Fibroblast of peridontal ligament (primary cell): ENCODE measurements around the gene STAT1.

ENCODE experiments used
- DNase-seq: peaks from one replicate; pipeline ENCODE4 v3.0.0-alpha.2; 2010; ENCODE audit errors: extremely low read depth

Gene STAT1

DNA sequence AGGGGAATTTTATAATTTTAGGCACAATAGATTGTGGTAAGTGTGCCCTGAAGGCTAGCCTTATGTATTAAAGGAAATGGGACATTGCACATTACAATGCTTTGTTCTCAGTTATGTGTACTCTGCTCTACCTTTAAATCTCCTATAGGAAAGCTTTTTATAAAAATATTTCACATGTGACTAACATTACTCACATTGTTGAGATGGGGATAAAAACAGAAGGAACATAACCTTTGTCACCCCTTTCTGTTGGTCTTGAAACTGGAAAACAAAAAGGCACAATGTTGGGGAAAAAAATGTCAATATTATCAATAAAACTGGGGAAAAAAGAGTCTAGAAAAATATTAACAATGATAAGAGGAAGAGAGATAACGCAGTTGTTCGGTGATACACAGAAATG is 17.3 kb upstream of the STAT1 start:
- no peak for DNase-seq

DNA sequence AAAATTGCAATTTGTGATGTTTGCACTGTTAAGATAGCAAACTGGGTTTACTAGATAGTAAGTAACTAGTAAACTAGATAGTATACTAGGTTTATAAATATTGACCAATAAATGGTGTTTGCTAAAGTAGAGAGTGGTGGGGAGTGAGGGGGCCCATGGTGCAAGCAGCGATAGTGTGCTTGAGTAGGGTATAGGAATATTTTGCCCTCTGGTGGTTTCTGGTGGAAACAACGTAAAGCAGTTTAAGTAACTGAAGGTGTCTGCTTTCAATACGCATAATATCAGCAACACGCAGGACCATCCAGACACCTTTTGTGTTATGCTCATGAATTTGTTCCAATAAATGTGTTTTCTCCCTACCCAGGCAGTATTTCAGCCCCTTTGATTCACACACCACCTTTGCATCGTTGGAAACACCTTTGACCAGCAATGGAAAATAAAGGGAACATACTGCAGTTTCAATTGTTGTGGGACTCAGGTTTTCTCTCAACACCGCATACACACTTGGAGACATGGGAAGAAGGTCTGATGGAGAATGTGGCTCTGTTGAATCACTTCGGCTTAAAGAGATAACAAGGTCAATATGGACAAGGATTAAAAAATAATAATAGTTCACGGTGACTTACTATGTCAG is 16.7 kb upstream of the STAT1 start:
- peak; percentile 63 for DNase-seq

DNA sequence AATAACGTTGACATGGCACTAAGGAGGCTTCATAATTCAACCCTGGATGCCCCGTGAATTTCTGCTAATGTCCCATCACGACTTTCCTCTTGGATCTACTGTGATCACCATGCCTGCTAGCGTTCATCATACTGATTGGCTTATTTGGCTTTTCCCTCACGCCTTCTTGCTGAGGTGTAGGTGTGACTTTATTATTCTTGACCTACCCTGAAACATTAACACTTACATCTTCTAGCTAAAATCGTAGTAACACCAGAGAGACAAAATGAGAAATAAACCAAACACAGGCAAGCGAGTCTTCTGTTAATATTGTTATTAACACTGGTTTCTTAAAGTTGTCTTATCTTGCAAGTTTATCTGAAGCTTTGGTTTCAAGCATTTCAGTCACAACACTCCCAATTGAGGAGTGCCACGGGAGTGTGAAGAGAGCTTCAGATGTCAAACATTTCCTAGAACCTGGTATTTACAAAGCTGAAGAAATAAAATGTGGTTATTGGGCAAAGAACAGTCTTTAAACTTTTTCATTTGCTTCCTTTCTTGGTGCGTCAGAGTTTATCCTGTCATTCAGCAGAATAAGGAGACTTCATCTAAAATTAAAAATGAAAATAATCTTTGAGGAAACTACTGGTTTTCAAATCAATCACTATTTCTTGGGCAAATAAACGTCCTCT is 15.4 kb upstream of the STAT1 start:
- no peak for DNase-seq

DNA sequence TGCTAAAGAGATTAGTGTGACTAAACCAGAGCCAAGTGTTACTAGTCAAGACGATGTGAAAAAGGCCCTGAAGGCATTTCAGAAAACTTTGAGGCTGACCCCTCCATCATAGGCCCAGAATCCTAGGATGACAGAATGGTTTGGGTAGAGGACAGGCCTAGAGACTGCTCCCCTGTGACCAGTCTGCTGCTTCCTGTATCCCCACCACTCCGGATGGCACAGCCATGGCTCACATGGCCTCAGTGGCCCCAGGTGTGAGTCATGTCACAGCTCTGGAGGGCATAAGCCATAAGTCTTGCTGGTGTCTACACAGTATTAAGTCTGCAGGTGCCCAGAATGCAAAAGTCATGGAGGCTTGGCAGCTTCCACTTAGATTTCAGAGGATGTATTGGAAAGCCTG is 12.4 kb upstream of the STAT1 start:
- no peak for DNase-seq

DNA sequence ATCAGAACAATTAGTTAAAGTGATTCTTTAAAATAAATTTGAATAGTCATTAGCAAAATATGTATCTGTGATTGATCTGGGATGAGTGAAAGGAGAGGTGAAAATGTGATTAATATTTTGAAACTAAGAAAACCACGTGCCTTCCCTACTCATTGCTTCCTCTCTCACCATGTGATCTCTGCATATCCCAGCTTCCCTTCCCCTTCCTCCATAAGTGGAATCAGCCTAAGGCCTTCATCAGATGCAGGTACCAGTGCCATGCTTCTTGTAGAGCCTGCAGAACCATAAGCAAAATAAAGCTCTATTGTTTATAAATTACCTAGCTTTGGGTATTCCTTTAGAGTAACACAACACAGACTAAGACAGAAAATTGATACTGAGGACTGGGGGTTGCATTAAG is 11.2 kb upstream of the STAT1 start:
- no peak for DNase-seq

DNA sequence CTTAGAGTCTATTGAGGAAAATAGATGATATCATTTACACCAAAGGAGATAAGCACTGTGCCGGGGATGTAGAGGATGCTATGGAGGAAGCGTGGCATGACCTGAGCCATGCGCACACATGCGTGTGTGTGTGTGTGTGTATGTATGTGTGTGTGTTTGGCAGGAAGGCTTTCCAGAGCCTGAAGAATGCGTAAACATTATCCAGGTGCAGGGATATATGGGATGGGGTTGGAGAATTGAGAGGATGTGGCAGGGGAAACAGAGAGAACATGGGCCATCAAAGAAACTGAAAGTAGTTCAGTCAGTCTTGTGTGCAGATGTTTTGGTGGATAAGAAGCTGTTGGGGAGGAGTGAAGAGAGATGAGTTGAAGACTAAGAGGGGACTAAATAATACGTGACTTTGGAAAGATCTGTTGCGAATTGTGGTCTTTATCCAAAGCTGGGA is 9.3 kb upstream of the STAT1 start:
- no peak for DNase-seq

DNA sequence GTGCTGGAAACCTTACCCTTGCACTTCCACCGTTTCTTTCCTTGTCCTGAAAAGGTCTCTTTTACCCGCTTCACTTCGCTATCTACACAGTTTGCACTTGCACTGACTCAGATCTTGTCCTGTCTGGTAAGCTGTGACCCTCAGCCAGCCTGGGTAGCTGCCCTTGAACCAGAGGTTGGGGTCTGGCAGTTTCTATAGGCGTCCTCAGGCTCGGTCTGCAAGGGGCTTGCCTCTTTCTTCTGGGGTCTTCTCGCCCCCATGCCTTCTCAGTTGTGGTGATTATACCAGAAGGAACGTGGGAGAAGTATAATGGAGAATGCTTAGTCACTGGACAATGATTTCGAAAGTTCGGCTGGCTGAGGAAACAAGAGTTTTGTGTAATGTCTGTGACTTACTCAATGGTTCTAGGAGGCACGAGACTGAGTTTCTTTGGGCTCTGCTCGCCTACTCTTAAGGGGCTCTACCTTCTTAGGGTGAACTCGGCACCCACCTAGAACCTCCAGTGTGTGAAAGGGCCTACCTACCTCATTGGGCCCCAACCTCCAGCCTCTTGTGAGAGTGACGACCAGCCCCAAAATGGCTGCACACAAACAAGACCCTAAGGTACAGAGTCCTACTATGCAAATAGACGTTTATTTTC is 6.9 kb upstream of the STAT1 start:
- peak; percentile 95 for DNase-seq

DNA sequence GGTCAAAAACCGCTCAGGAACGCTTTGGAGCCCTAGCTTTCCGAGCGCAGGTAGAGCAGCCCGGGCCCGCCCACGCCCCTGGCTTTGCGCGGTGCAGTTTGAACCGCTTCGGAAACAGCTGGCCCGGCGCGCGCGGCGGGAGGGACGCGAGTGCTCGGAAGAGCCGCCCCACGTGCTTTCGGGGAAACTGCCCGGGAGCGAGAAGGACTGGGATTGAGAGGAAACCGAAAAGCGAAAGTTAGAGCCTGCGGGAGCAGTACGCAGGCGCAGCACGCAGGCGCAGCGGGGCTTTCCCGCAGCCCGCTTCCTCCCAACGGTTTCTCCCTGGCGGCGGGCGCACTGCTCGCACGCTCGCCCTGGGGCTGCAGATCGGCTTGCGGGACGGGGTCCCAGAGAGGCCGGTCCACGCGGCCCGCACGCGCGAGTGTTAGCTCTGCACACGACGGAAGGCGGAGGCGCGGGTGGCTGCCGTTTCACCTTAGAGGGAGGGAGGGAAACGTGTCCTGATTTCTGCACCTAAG is 6.3 kb upstream of the STAT1 start:
- DNase-seq, result peak; percentile 96

DNA sequence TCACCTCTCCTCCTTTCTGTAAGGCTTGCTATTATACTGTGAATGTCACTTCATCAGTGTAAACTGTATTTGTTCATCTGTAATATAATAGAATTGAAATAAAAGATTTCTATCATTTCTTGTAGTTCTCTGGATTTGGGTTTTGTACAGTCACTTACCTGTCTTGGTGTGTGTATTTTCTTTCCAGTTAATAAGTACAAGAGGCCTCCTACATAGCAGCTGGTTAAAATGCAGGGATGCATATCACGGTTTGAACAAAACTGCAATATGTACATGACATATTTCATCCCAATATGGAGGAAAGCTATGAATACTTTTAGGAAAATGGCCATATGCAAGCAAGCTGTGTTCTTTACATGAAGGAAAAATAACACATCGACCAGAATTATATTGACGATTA is 5.4 kb upstream of the STAT1 start:
- DNase-seq, result no peak

DNA sequence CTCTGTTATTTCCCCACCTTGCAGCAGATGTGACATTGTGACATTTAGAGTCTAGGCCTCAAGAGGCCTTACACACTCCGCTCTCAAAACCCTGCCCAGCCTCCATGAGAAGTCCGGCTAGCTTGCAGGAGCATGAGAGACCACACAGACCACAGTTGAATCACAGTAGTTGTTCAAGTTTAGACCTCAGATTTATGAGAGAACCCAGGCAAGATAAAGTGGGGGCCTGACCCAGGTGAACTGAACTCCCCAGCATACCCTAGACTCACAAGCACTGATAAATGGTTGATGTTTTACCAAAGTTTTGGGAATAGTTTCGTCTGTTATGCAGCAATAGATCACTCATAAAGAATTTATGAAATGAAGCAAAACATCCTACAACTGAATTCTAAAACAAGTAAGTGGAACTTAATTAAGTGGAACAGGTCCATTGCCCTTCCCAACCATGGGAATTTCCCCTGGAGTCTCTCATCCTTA is 4.7 kb upstream of the STAT1 start:
- DNase-seq, result no peak

DNA sequence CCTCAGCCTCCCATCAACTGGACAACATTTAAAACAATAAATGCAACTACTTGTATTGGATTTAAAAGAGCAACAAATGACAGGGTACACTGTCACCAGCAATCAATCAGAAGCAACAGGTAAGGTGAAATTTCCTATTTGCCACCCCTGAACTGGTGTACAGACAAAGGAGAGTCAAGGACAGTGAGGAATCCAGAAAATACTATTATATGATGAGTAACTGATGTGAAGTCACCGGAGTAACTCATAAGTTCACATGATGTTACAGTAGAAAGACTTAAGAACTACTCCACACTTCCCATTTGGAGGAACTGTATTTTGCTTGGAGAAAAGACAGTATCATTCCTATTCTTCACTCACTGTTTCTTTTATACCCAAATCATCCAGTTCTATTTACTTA is 4.1 kb upstream of the STAT1 start:
- DNase-seq, result no peak

DNA sequence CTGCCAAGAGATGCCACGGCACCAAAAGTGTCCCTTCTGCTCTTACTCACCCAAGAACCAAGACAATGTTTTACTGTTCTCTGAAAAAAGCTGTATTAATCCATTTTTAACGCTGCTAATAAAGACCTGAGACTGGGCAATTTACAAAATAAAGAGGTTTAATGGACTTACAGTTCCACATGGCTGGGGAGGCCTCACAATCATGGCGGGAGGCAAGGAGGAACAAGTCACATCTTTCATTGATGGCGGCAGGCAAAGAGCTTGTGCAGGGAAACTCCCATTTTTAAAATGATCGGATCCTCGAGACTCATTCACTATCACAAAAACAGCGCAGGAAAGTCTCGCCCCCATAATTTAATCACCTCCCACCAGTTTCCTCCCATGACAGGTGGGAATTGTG is 1.9 kb upstream of the STAT1 start:
- DNase-seq, result no peak

DNA sequence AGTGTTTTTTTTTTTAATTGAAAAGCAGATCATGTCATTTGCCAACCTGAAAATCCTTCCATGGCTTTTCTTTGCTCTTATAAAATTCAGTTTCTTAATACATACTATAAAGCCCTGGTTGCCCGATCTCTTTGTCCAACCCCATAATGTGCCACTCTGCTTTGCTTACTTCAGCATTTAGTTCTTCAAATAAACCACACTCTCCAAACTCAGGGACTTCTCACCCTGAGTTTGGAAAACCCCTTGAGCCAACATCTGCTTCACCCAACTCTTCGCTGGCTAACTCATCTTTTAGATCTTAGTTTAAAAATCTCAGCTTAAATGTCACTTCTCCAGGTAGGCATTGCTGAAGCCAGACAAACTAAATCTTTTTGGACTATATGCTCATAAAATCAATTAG is 1.3 kb upstream of the STAT1 start:
- DNase-seq, result no peak

DNA sequence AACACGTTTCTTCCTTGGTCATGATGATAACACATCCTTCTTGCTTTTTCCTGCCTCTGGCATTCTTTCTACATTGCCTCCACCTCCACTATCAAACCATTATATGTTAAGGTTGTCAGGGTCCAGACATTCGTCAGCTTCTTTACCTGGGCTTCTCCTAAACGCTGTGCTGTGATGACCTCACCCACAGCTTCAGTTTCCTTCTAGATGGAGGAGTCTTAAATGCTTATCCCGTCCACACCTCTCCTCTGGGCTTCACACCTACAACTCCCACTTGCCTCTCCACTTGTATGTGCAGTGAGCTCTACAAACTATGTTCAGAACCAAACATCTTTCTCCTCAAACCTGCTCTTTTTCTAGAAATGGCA is 666 bp upstream of the STAT1 start:
- DNase-seq, result no peak

DNA sequence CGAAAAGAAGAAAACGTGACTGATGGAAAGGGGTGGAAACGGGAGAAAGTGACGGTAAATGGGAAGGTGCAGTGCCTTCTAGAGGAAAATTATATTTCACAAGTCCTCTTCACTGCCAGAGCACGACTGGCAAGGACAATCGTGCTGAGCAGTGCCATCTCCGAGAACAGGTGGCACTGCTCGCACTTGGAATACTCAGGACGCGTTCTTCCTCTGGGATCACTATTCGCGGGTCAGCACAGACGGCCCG is 364 bp downstream of the STAT1 start:
- DNase-seq, result no peak

DNA sequence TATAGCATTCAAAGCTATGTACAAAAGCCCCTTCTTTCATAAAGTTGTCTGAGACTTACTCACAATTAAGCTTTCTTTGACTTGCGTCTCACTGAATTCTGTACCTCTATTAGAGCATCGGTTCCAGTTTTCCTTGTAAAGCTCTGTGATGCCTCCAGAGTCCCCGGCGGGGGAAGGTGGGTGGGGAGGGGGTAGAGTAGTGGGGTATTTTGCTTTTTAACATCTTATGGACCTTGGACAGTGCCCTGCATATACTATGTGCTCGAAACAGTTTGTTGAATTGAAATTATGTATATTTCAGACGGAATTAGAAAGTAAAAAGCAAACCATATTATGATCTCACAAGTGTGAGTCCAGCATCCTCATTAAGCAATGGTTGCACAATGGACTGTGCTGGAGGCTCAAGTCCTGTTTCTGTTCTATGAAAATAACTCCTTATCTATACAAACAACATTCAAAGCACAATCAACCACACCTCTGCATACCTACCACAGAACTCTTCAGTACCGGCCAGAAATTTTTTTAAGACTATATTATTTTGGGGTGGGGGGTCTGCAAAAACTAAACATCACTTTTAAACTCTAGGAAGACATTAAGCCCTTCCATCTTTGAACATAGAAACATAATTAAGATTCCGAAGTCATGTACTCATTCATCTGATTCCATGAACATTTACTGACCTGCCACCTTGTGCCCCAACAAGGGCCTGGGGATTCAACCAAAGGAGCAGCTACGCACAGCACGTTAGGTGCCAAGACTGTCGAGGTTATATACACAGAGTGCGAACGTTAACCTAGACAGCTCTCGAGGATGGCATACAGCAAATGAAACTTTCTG is 908 bp downstream of the STAT1 start:
- DNase-seq, result peak; percentile 54

DNA sequence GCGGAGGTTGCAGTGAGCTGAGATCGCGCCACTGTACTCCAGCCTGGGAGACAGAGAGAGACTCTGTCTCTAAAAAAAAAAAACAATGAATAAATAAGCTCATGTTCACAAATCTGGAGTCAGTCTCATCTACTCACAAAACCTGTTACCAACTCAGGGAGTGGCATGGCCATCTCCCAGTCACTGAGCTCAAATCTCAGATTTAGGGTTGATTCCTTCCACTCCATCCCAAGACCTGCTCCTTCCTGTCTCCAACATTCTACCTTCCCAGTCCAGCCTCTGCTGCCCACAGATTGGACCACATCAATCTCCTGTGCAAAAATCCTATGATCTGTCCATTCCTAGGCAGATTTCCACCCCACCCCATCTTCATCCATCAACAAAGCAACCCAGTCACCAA is 1.6 kb downstream of the STAT1 start:
- no peak for DNase-seq

DNA sequence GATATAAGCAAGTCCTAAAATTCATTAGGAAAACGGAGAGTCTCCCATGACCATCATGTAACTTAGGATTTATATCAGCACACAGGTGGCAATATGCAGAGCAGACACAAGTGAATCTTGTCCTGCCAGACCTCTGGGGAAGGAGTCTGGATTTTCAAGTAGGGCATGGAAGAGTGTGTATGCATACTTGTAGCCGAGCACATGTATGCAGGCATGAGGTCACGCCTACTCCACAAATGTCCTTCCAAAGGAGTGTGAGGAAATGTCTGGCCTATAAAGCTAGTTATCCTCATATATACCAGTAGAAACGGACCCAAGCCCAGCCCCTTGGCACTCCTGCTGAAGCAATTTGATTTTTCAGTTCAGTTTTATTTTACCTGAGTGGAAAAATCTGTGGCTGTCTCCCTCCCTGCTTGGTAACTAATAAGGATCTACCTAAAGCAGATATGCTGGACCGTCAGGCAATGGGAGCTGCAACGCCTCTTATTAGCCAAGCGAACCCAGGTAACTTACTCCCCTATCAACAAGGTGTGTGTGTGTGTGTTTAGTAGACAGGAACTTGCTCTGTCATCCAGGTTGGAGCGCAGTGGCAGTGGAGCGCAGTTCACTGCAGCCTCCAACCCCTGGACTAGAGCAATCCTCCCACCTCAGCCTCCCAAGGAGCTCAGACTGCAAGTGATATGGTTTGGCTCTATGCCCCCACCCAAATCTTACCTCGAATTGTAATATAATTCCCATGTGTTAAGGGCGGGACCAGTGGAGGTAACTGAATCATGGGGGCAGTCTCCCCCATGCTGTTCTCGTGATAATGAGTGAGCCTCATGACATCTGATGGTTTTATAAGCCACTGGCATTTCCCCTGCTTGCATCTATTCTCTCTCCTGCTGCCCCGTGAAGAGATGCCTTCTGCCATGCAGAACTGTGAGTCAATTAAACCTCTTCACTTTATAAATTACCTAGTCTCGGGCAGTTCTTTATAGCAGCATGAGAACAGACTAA is 2.8 kb downstream of the STAT1 start:
- no peak for DNase-seq

DNA sequence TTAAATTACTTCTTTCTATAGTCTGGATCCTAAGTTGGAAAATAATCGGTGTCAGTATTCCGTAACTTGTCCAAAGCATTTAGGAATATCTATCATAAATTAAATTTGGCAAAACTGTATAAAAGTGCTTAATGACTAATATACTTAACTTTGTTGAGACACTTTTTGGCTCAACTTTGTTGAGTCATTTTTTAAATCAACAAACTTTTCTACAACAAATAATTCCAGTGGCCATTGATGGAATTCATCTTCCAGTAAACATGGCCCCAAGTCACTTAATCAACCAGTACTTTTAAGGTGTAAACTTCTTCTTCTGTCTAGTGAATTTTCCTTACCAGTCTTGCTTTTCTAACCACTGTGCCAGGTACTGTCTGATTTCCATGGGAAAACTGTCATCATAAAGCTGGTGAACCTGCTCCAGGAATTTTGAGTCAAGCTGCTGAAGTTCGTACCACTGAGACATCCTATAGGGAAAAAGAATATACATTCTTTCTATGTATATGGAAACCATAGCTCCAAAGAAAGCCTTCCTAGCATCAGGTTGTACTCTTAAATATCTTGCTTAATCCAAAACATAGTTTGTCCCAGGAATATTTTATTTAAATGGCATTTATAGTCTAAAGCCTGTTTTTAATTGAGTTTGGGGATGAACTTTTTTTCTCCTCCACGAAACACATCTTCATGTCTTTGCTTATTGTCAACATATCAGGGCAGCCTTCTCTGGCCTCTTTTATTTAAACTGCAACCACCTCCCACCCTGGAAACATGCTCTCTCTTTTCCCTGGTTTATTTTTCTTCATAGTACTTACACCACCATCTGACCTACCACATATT is 4.2 kb downstream of the STAT1 start:
- DNase-seq, result no peak

DNA sequence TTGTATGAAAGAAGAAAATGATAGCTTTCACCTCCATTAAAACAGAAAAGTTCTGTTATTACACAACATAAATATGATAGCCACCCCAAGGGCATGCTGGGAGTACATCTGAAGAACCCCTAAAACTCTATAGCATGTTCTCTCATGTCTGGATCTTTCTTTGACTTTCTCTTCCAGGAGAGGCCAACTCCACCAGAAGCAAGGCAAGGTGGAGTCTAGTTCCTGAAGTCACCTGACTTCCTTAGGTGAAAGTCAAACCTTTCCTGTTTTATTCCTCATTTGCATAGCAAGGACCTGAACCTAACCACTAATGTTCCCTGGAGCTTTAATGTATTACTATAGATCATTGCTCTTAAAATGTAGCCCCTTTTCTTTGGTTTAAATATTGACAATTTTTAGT is 5.7 kb downstream of the STAT1 start:
- DNase-seq, result no peak
